ENCODE data around the gene MMS19.

The MMS19 gene

DNA sequence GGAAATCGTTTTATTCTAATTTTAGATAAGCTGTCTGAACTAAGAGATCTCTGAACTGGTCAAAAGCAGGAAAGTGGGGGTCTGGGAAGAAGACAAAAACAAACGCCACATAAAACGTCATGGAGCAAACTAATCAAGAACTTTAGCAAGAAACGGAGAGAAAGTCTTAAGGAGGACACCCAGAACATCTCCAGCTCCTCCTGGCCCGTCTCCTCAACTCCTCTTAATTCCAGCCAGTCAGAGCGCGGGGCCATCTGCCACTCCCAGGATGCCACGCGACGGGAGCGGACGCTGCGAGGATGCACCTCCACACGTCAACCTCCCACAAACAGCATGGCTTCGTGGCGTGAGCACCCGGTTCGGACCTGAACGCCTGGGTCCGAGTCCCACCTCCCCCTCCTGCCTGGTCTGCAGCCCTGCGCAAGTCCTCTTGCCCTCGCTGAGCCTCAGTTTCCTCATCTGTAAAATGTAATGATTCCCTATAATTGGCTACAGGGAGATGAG lies 598 bp downstream of the MMS19 start:
- Histone ChIP-seq H3K27ac (peak overlapping the region; percentile 97), H3K9me3 (ENCODE audit: severe bottlenecking) (no peaks in the 10 kb centered on the region), H3K4me3 (ENCODE audit: low read depth, low read length) (peak overlapping the region; percentile 83), H3K36me3 (peaks cover 11% of the 10 kb centered on the region), H3K27me3 (ENCODE audit: insufficient read depth, low read depth, severe bottlenecking) (peaks cover 12% of the 10 kb centered on the region)
- DNase-seq = peak; percentile 91
- TF ChIP-seq, protein P1, sequence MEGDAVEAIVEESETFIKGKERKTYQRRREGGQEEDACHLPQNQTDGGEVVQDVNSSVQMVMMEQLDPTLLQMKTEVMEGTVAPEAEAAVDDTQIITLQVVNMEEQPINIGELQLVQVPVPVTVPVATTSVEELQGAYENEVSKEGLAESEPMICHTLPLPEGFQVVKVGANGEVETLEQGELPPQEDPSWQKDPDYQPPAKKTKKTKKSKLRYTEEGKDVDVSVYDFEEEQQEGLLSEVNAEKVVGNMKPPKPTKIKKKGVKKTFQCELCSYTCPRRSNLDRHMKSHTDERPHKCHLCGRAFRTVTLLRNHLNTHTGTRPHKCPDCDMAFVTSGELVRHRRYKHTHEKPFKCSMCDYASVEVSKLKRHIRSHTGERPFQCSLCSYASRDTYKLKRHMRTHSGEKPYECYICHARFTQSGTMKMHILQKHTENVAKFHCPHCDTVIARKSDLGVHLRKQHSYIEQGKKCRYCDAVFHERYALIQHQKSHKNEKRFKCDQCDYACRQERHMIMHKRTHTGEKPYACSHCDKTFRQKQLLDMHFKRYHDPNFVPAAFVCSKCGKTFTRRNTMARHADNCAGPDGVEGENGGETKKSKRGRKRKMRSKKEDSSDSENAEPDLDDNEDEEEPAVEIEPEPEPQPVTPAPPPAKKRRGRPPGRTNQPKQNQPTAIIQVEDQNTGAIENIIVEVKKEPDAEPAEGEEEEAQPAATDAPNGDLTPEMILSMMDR (IDR thresholded peaks at IDR 0.05; ENCODE audit: low read depth, low read length) = no peak

DNA sequence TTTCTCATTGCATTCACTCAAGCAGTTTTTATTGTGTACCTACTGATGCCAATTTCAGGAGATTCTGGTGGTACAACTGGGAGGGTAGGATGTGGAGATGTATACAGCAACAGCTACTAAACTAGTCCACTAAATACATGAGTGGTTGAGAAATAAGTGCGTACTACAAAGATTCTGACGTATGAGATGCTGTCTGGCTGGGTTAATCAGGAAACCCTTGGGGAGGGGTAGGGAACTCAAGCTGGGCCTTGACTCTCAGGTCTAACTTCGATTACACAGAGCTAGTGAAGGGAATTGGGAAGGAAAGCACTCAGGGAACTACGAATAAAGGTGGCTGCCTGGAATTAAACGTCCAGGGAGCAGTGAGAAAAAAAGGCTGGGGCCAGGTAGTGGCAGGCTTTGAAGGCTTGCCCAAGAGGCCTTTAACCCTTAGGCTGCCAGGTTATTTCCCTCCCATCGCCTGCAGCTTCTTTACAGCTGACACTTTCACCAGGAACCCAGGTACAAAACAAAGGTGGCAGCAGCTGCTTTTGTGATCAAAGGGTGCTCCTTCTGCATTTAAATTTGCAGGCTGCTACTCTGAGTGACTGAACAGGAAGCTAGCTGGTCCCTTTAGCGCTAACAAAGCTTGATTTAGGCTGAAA lies 3.2 kb downstream of the MMS19 start:
- Histone ChIP-seq H3K9me3 (ENCODE audit: severe bottlenecking) (no peaks in the 10 kb centered on the region), H3K27me3 (ENCODE audit: insufficient read depth, low read depth, severe bottlenecking) (peaks cover 2% of the 10 kb centered on the region), H3K4me3 (ENCODE audit: low read depth, low read length) (no peak overlapping the region), H3K27ac (no peak overlapping the region), H3K36me3 (peaks cover 11% of the 10 kb centered on the region)
- TF ChIP-seq, protein P1 (IDR thresholded peaks at IDR 0.05; ENCODE audit: low read depth, low read length) = no peak
- no peak for DNase-seq

DNA sequence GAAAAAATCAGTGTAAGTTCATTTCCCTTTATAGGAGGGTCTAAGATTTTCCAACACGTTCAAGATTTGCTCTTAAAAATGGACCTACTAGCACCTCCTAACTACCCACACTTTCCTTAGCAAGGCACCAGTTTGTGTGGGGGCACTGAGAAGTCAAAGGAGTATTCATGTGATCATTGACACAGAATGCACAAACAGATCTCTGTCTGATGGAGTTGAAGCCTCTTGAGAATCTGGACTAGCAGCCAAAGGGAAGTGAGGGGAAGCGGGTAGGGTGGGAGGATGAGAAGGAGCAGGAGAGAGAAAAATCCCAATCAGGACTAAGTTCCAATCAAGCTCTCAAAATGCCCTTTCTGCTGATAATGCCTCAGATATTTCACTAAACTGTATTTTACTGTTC lies 4.1 kb downstream of the MMS19 start:
- no peaks in the 10 kb centered on the region for H3K27me3 ChIP-seq (ENCODE audit: insufficient read depth, low read depth, severe bottlenecking)
- no peaks in the 10 kb centered on the region for H3K9me3 ChIP-seq (ENCODE audit: severe bottlenecking)
- DNase-seq = no peak
- no peak overlapping the region for H3K27ac ChIP-seq
- no peak overlapping the region for H3K4me3 ChIP-seq (ENCODE audit: low read depth, low read length)
- TF ChIP-seq, protein P1 (IDR thresholded peaks at IDR 0.05; ENCODE audit: low read depth, low read length) = no peak
- H3K36me3 ChIP-seq = peaks cover 11% of the 10 kb centered on the region

DNA sequence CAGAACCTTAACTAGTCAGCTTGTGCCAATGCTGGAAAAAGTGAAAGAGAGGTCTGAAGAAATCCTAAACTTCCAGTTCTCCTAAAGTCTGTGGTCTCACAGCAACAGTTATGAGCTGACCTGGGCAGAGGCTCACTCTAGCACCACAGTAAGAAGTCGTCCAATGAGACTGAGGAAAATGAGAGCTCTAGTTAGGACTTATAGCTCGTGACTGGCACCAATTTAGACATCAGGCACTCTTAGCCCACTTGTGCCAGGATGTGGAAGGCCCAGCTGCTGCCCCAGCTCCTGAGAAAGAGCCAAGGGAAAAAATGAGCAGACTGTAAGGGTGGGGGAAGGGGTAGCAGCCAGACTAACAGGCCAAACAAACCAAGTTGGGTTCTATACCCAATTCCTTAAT lies 7.6 kb downstream of the MMS19 start:
- DNase-seq = no peak
- peaks cover 28% of the 10 kb centered on the region for H3K36me3 ChIP-seq
- TF ChIP-seq, protein P1 (IDR thresholded peaks at IDR 0.05; ENCODE audit: low read depth, low read length) = no peak

DNA sequence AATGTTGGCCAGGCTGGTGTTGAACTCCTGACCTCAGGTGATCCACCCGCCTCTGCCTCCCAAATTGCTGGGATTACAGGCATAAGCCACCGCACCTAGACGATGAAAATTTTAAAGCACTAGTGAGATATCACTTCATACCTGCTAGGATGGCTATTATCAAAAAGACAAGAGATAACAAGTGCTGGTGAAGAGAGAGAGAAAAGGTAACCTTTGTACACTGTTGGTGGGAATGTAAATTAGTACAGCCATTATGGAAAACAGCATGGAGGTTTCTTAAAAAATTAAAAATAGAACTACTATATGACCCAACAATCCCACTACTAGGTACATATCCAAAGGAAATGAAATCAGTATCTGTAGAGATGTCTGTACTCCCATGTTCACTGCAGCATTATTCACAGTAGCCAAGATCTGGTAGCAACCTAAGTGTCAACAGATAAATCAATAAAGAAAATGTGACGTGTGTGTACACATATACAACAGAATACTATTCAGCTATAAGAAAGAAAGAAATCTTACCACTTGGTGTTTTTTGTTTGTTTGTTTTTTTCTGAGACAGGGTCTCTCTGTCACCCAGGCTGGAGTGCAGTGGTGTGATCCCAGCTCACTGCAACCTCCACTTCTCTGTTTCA lies 12.5 kb downstream of the MMS19 start:
- H3K27ac ChIP-seq = no peak overlapping the region
- DNase-seq = no peak
- no peaks in the 10 kb centered on the region for H3K9me3 ChIP-seq (ENCODE audit: severe bottlenecking)
- H3K4me3 ChIP-seq (ENCODE audit: low read depth, low read length) = no peak overlapping the region
- TF ChIP-seq, protein P1 (IDR thresholded peaks at IDR 0.05; ENCODE audit: low read depth, low read length) = no peak
- H3K27me3 ChIP-seq (ENCODE audit: insufficient read depth, low read depth, severe bottlenecking) = no peaks in the 10 kb centered on the region
- H3K36me3 ChIP-seq = peaks cover 43% of the 10 kb centered on the region

More for the DNA sequence above, 7.6 kb downstream of the MMS19 start:
- Histone ChIP-seq H3K27ac (no peak overlapping the region), H3K4me3 (ENCODE audit: low read depth, low read length) (no peak overlapping the region), H3K9me3 (ENCODE audit: severe bottlenecking) (no peaks in the 10 kb centered on the region), H3K27me3 (ENCODE audit: insufficient read depth, low read depth, severe bottlenecking) (no peaks in the 10 kb centered on the region)
